Central memory CD4-positive, alpha-beta T cell (primary cell): ENCODE measurements around the gene FBXO3.
A peak's percentile ranks its signal among the peaks of the same experiment; 100 is the strongest.
"Not testable (repeated sequence)": the region's sequence is repeated elsewhere in the genome, so short reads cannot be mapped to it uniquely, and the experiment has no call there.

Source experiments
- DNase-seq: peaks from one replicate; pipeline ENCODE4 v3.0.0; 2022

The FBXO3 gene

GRCh38 chr11:33724644-33725035 is 49.7 kb downstream of the FBXO3 start:
- no peak for DNase-seq

- DNase-seq, result no peak
Measured at GRCh38 chr11:33723238-33723881, 51.0 kb downstream of the FBXO3 start.

- DNase-seq, result no peak
Measured at GRCh38 chr11:33722590-33723234, 51.6 kb downstream of the FBXO3 start.

- no peak for DNase-seq
Measured at GRCh38 chr11:33721984-33722383, 52.3 kb downstream of the FBXO3 start.

- DNase-seq, result no peak
Measured at GRCh38 chr11:33721426-33721825, 52.9 kb downstream of the FBXO3 start.

GRCh38 chr11:33719587-33719986 is 54.7 kb downstream of the FBXO3 start:
- DNase-seq, result no peak

- no peak for DNase-seq
Measured at GRCh38 chr11:33718440-33718839, 55.9 kb downstream of the FBXO3 start.

GRCh38 chr11:33716243-33716642 is 58.1 kb downstream of the FBXO3 start:
- no peak for DNase-seq

GRCh38 chr11:33713856-33714398 is 60.4 kb downstream of the FBXO3 start:
- DNase-seq, result no peak

- DNase-seq, result no peak
Measured at GRCh38 chr11:33713151-33713855, 61.0 kb downstream of the FBXO3 start.

- no peak for DNase-seq
Measured at GRCh38 chr11:33712436-33712835, 61.9 kb downstream of the FBXO3 start.

GRCh38 chr11:33709466-33709865 is 64.9 kb downstream of the FBXO3 start:
- DNase-seq, result no peak

- DNase-seq, result no peak
Measured at GRCh38 chr11:33708985-33709384, 65.3 kb downstream of the FBXO3 start.

GRCh38 chr11:33707831-33708230 is 66.5 kb downstream of the FBXO3 start:
- DNase-seq, result not testable (repeated sequence)

- DNase-seq, result no peak
Measured at GRCh38 chr11:33706966-33707365, 67.4 kb downstream of the FBXO3 start.

- DNase-seq, result no peak
Measured at GRCh38 chr11:33706546-33706945, 67.8 kb downstream of the FBXO3 start.

- no peak for DNase-seq
Measured at GRCh38 chr11:33704240-33705002, 69.9 kb downstream of the FBXO3 start.

- no peak for DNase-seq
Measured at GRCh38 chr11:33703788-33704187, 70.5 kb downstream of the FBXO3 start.

- DNase-seq, result no peak
Measured at GRCh38 chr11:33703234-33703633, 71.1 kb downstream of the FBXO3 start.

GRCh38 chr11:33701302-33702230 is 72.8 kb downstream of the FBXO3 start:
- no peak for DNase-seq

- DNase-seq, result peak; percentile 93
Measured at GRCh38 chr11:33700502-33701271, 73.6 kb downstream of the FBXO3 start, which contains the start of gene C11orf91. TSS of gene C11orf91 (minus strand) at chr11:33700826. CDS start at chr11:33700740, 86 bp downstream.
